RPMI8226 (cell line): ENCODE results near the gene VWA5A.
A peak's percentile ranks its signal among the peaks of the same experiment; 100 is the strongest.

Experiments
- DNase-seq: peaks from one replicate; pipeline ENCODE4 v3.0.0-alpha.2; 2015

Gene VWA5A

GRCh38 chr11:124114942-124115781, at the start of gene VWA5A:
TSS of gene VWA5A (plus strand) at chr11:124115450. CDS start at chr11:124117512, 2,062 bp downstream.
- DNase-seq = peak; percentile 62

GRCh38 chr11:124068601-124069110, 46.6 kb upstream of the VWA5A start:
- no peak for DNase-seq

GRCh38 chr11:124069429-124070401, 45.5 kb upstream of the VWA5A start:
- peak; percentile 28 for DNase-seq

GRCh38 chr11:124070915-124071622, 44.2 kb upstream of the VWA5A start:
- peak; percentile 42 for DNase-seq

- DNase-seq = no peak
These were observed 43.7 kb upstream of the VWA5A start for GRCh38 chr11:124071623-124071948.

- no peak for DNase-seq
These were observed 43.1 kb upstream of the VWA5A start for GRCh38 chr11:124072147-124072546.

GRCh38 chr11:124074554-124074953, 40.7 kb upstream of the VWA5A start:
- no peak for DNase-seq

- DNase-seq = no peak
These were observed 39.8 kb upstream of the VWA5A start for GRCh38 chr11:124075492-124075840.

GRCh38 chr11:124075841-124076651, 39.2 kb upstream of the VWA5A start:
- no peak for DNase-seq

GRCh38 chr11:124077266-124077665, 38.0 kb upstream of the VWA5A start:
- DNase-seq = no peak

GRCh38 chr11:124078591-124078990, 36.7 kb upstream of the VWA5A start:
- DNase-seq = no peak

- DNase-seq = no peak
These were observed 35.5 kb upstream of the VWA5A start for GRCh38 chr11:124079631-124080326.

- DNase-seq = no peak
These were observed 34.8 kb upstream of the VWA5A start for GRCh38 chr11:124080327-124081001.

- DNase-seq = no peak
These were observed 33.8 kb upstream of the VWA5A start for GRCh38 chr11:124081483-124081882.

GRCh38 chr11:124082371-124082770, 32.9 kb upstream of the VWA5A start:
- DNase-seq = no peak

GRCh38 chr11:124085583-124085982, 29.7 kb upstream of the VWA5A start:
- no peak for DNase-seq

- no peak for DNase-seq
These were observed 29.0 kb upstream of the VWA5A start for GRCh38 chr11:124085997-124086846.

GRCh38 chr11:124090996-124091395, 24.3 kb upstream of the VWA5A start:
- DNase-seq = no peak

- no peak for DNase-seq
These were observed 21.9 kb upstream of the VWA5A start for GRCh38 chr11:124093330-124093729.

GRCh38 chr11:124094731-124095130, 20.5 kb upstream of the VWA5A start:
- no peak for DNase-seq
